GM12874 (cell line): ENCODE measurements around the gene NDFIP1.

Experiments
- TF ChIP-seq, protein P1 (sequence below): IDR thresholded peaks from 2 replicates; pipeline ENCODE4 v1.5.1; 2011; ENCODE audit warnings: low read depth, mild to moderate bottlenecking, control low read depth, low read length, moderate library complexity; ENCODE audit not compliant: insufficient read depth

NDFIP1 gene

DNA sequence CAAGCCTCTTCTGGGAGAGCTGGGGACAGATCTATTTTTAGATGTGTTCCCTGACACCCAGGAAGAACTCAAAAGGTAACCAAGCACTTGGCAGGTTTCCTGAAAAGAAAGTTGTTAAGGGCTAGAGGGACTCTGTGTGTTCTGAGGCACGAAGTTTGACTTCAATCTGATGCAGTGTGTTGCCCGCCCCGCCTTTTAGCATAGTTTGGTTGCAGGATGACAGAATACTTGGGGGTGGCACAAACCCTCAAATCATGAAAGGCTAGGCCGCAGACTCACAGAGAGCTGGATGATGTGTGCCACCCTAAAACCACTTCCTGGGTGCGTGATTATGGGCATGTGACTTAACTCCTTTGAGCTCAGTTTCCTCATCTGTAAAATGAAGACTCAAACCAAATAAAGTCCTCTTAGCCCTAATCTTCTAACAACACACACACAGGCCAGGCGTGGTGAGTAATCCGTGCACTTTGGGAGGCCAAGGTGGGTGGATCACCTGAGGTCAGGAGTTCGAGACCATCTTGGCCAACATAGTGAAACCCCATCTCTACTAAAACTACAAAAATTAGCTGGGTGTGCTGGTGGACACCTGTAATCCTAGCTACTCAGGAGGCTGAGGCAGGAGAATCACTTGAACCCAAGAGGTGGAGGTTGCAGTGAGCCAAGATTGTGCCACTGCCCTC lies 12.8 kb upstream of the NDFIP1 start:
- TF ChIP-seq, protein P1, sequence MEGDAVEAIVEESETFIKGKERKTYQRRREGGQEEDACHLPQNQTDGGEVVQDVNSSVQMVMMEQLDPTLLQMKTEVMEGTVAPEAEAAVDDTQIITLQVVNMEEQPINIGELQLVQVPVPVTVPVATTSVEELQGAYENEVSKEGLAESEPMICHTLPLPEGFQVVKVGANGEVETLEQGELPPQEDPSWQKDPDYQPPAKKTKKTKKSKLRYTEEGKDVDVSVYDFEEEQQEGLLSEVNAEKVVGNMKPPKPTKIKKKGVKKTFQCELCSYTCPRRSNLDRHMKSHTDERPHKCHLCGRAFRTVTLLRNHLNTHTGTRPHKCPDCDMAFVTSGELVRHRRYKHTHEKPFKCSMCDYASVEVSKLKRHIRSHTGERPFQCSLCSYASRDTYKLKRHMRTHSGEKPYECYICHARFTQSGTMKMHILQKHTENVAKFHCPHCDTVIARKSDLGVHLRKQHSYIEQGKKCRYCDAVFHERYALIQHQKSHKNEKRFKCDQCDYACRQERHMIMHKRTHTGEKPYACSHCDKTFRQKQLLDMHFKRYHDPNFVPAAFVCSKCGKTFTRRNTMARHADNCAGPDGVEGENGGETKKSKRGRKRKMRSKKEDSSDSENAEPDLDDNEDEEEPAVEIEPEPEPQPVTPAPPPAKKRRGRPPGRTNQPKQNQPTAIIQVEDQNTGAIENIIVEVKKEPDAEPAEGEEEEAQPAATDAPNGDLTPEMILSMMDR: no peak

DNA sequence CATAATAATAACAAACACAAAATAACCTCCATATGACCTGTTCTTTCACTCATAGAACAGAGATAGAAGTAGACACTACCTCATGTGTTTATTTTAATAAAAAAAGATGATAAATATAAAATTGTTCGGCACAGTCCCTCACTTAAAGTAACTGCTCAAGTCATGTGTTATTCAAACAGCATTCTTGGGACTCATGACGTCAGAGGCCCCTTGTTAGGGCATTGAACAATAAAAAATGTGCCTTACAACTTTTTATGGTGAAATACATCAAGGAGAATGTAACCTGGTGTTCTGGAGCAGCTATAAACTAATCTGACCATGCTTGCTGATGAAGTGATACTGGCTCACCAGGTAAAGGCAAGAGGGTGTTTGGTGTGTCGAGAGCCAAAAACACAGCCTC lies 12.2 kb upstream of the NDFIP1 start:
- TF ChIP-seq, protein P1: no peak

DNA sequence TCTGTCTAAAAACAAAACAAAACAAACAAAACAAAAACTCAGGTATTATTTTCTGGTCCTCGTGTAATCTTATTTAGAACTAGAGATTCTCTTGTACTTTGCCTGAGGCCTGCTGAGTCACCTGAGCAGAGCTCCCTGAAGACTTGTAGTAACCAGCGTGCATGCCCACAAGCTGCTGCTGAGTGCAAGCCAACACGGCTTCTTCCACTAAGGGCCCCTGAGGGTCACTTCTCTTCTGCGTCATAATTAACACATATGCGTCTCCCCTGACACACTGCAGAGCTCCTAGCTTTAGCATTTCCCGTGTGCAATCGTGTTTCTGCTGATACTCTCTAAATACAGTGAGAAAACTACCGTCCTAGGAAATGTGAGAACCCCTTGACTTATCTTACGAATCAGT lies 10.9 kb upstream of the NDFIP1 start:
- TF ChIP-seq, protein P1: no peak

GRCh38 chr5:142098275-142098674 lies 10.3 kb upstream of the NDFIP1 start:
- TF ChIP-seq, protein P1: no peak

DNA sequence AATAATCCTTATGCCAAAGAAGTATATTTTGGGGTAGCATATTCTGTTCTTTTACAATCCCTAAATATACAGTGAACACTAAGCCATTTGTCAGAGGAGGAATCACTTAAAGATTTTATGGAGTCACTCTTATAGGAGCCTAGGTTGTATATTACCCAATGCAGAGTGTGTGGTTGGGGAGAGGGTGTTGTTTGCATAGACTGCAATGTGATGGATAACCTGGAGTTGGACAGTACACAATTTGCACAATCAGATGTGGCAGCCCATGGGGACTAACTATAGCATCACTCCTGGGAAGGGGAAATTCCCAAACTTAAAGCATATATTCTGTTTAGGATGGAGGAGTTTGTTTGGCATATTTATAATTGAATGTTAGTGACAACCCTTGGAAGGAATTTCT lies 9.6 kb upstream of the NDFIP1 start:
- TF ChIP-seq, protein P1: no peak

DNA sequence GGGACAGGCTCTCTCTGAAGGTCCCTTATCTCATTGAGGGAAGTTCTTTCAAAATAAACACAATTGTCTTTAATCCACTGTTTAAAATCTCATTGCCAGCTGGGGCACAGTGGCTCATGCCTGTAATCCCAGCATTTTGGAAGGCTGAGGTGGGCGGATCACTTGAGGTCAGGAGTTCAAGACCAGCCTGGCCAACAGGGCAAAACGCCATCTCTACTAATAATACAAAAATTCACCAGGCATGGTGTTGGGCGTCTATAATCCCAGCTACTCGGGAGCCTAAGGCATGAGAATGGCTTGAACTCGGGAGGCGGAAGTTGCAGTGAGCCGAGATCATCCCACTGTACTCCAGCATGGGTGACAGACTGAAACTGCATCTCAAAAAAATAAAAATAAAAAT lies 8.3 kb upstream of the NDFIP1 start:
- TF ChIP-seq, protein P1: no peak

- TF ChIP-seq, protein P1: no peak
Observed at GRCh38 chr5:142102980-142103740, 5.4 kb upstream of the NDFIP1 start.
